H1 (cell line): ENCODE measurements around the gene DHX57. TPM values are rescaled to one million over a fixed set of nuclear protein-coding genes. Genes with fewer than 3 reads are reported as not detected.

Experiments used
- EGR1 ChIP-seq: IDR thresholded peaks from 2 replicates; pipeline ENCODE4 v1.6.1; 2011; ENCODE audit warnings: low read depth, low read length, borderline replicate concordance
- KDM5A ChIP-seq: fragments of 200-600 bp; IDR thresholded peaks from 2 replicates; pipeline ENCODE4 v1.7.1; 2012; ENCODE audit warnings: mild to moderate bottlenecking, low read length, inconsistent platforms, mixed read lengths
- MAFK ChIP-seq: IDR thresholded peaks from 2 replicates; pipeline ENCODE4 v1.6.1; 2012; ENCODE audit warnings: low read depth, mild to moderate bottlenecking, improper control_type of control experiment, low read length
- polyA plus RNA-seq, 7 experiments: library from polyadenylated mRNA; depleted of rRNA in 3 of 7; stranded (reverse) in 5 of 7; unstranded in 2 of 7; fragments of >200 nt in 5 of 7; fragments of 200-250 nt in 2 of 7; gene quantifications; 1 replicate in 5 of 7; 2 replicates in 1 of 7; 4 replicates in 1 of 7; pipeline versions ENCODE4 v1.2.1 to v1.2.3, GENCODE V29; 2011 to 2013; ENCODE audit warnings: missing spikeins in 2 of 7, mixed read lengths in 2 of 7
- total RNA-seq: library from RNA; stranded (reverse); fragmentation: NEBNext Ultra II Directional; extraction: Animal tissue kit (Norgen Biotek cat#: 25700); gene quantifications from 2 replicates; pipeline ENCODE4 v1.2.1, GENCODE V29; 2021
- TF ChIP-seq, protein P1 (sequence below): fragments of 300-600 bp; sonication (generic); IDR thresholded peaks from 2 replicates; pipeline ENCODE4 v1.7.1; 2012; ENCODE audit warnings: low read length, moderate library complexity, mild to moderate bottlenecking, inconsistent platforms; ENCODE audit not compliant: insufficient replicate concordance

The DHX57 gene
- total and polyA plus RNA-seq, 2 of the 8 experiments (the other 6 are each of a cell fraction or from before 2014, with no cell fraction given) = 10.7 to 32.9 TPM

DNA sequence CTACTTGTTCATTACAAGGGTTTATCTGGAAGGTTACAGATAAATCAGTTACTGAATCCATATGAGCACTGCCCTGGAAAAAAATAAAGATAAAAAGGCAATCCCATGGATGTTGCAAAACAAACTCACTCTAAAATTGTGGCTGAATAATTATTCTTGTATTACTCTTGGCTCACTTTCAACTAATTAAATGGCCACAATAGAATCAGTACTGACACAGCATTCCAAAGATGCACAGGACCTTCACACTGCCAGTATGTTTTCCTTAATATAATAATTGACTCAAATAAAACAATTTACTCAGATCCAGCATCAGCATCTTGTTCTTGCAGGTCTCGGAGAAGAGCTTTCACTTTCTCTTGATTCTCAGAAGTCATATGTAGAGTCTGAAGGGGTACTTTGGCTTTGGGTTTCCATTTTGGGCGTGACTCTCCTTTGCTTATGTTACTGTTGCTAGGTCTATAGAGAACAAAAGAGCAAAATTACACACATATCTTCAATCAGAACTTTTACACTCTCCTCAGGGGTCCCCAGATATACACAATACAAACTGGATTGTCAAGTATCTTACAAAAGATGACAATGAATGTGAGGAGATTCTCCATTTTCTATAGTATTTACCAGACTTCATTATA lies 12.6 kb downstream of the DHX57 start (continued):
- TF ChIP-seq KDM5A (no peak), EGR1 (no peak), MAFK (no peak)
- TF ChIP-seq, protein P1, sequence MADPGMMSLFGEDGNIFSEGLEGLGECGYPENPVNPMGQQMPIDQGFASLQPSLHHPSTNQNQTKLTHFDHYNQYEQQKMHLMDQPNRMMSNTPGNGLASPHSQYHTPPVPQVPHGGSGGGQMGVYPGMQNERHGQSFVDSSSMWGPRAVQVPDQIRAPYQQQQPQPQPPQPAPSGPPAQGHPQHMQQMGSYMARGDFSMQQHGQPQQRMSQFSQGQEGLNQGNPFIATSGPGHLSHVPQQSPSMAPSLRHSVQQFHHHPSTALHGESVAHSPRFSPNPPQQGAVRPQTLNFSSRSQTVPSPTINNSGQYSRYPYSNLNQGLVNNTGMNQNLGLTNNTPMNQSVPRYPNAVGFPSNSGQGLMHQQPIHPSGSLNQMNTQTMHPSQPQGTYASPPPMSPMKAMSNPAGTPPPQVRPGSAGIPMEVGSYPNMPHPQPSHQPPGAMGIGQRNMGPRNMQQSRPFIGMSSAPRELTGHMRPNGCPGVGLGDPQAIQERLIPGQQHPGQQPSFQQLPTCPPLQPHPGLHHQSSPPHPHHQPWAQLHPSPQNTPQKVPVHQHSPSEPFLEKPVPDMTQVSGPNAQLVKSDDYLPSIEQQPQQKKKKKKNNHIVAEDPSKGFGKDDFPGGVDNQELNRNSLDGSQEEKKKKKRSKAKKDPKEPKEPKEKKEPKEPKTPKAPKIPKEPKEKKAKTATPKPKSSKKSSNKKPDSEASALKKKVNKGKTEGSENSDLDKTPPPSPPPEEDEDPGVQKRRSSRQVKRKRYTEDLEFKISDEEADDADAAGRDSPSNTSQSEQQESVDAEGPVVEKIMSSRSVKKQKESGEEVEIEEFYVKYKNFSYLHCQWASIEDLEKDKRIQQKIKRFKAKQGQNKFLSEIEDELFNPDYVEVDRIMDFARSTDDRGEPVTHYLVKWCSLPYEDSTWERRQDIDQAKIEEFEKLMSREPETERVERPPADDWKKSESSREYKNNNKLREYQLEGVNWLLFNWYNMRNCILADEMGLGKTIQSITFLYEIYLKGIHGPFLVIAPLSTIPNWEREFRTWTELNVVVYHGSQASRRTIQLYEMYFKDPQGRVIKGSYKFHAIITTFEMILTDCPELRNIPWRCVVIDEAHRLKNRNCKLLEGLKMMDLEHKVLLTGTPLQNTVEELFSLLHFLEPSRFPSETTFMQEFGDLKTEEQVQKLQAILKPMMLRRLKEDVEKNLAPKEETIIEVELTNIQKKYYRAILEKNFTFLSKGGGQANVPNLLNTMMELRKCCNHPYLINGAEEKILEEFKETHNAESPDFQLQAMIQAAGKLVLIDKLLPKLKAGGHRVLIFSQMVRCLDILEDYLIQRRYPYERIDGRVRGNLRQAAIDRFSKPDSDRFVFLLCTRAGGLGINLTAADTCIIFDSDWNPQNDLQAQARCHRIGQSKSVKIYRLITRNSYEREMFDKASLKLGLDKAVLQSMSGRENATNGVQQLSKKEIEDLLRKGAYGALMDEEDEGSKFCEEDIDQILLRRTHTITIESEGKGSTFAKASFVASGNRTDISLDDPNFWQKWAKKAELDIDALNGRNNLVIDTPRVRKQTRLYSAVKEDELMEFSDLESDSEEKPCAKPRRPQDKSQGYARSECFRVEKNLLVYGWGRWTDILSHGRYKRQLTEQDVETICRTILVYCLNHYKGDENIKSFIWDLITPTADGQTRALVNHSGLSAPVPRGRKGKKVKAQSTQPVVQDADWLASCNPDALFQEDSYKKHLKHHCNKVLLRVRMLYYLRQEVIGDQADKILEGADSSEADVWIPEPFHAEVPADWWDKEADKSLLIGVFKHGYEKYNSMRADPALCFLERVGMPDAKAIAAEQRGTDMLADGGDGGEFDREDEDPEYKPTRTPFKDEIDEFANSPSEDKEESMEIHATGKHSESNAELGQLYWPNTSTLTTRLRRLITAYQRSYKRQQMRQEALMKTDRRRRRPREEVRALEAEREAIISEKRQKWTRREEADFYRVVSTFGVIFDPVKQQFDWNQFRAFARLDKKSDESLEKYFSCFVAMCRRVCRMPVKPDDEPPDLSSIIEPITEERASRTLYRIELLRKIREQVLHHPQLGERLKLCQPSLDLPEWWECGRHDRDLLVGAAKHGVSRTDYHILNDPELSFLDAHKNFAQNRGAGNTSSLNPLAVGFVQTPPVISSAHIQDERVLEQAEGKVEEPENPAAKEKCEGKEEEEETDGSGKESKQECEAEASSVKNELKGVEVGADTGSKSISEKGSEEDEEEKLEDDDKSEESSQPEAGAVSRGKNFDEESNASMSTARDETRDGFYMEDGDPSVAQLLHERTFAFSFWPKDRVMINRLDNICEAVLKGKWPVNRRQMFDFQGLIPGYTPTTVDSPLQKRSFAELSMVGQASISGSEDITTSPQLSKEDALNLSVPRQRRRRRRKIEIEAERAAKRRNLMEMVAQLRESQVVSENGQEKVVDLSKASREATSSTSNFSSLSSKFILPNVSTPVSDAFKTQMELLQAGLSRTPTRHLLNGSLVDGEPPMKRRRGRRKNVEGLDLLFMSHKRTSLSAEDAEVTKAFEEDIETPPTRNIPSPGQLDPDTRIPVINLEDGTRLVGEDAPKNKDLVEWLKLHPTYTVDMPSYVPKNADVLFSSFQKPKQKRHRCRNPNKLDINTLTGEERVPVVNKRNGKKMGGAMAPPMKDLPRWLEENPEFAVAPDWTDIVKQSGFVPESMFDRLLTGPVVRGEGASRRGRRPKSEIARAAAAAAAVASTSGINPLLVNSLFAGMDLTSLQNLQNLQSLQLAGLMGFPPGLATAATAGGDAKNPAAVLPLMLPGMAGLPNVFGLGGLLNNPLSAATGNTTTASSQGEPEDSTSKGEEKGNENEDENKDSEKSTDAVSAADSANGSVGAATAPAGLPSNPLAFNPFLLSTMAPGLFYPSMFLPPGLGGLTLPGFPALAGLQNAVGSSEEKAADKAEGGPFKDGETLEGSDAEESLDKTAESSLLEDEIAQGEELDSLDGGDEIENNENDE = no peak
